Stimulated activated naive CD4-positive, alpha-beta T cell treated with Interleukin-2 at 50 U/mL for 16 hours (primary cell): ENCODE data around the gene KLRC1.
"Not testable (repeated sequence)": the region's sequence is repeated elsewhere in the genome, so short reads cannot be mapped to it uniquely, and the experiment has no call there.

Experiments
- DNase-seq: peaks from one replicate; lab custom pipeline; 2025; lab: John Stamatoyannopoulos, UW

Gene KLRC1

DNA sequence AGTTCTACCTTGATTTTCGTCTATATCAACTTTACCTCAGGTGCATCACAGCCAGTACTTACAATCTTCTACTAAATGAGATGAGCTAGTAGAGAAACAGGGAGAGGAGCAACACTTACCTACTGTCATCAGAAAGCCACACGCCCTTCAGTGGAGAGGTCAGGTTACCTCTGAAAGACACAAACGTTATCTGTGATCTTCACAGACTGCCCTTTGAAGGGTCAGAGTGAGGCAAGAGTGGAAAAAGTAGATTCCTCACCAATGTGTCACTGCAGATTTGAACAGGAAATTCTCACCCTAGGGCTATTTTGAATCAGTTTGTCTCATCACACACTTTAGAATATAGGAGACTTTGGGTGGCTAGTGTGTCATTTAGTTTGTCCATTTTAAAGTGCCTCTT lies 31.0 kb downstream of the KLRC1 start:
- not testable (repeated sequence) for DNase-seq

DNA sequence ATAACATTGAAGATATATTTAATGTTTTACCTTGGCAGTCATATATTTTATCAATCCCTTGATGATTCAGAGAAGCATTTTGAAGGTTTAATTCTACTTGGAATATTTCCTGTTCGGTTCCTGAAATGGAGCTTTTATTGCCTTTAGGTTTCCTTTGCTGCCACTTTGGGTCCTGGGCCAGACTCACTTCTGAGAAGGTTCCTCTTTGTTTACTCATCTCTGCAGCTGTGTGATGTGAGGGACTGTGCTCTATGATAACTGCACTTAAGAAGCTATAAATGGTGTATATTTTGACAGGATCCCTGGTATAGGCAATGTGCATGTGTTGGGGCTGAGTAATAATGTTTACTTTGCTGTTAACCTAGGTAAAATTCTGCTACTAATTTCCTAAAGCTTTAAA lies 32.8 kb downstream of the KLRC1 start, which contains the start of gene KLRC3:
KLRC3 (minus strand) TSS at position 262 of the 400 bp plus-strand sequence; CDS start at position 217, 45 bp downstream.
- DNase-seq, result not testable (repeated sequence)

DNA sequence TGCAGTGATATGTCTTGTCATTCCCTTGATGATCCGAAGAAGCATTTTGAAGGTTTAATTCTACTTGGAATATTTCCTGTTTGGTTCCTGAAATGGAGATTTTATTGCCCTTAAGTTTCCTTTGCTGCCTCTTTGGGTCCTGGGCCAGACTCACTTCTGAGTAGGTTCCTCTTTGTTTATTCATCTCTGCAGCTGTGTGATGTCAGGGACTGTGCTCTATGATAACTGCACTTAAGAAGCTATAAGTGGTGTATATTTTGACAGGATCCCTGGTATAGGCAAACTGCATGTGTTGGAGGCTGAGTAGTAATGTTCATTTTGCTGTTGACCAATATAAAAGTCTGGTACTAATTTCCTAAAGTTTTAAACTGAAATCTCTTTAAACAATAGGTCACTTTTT lies 43.8 kb downstream of the KLRC1 start, which contains the start of gene KLRC4:
KLRC4 (minus strand) TSS at position 366 of the 400 bp plus-strand sequence; CDS start at position 184, 182 bp downstream.
- no peak for DNase-seq

DNA sequence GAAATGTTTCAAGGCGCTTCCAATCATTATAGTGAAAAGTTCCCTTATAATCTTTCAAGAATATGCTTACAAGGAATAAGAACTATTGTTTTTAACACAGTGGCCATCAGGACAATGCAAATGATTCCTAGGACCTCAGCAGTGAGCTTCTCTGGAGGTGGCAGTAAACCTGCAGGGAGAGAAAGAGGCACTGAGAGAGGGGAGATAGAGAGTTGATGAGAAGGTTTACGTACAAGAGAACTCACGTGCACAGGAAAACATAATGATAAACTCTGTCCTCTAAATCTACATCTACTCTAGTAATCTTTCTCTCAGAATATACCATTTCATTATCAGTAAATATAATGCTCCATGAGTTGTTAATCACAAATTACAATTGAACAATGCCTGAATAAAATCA lies 44.3 kb downstream of the KLRC1 start:
- DNase-seq, result no peak

DNA sequence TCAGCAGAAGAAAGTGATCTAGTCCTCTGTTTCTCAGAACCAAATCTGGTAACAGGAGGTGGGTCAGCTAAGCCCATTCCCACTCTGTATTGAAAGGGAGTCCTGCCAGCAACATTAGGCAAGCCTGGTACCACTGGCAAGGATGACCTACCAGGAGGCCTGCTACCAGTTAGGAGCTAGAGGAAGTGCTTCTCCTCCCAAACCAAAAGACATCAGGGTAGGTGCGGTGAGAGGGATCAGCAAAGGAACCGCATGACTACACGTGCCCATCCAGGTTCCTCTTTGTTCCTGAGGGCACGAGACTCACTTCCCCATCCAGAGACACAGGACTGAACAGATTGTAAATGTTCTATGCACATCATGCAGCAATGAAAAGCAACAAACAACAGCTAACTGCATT lies 46.5 kb downstream of the KLRC1 start:
- no peak for DNase-seq

DNA sequence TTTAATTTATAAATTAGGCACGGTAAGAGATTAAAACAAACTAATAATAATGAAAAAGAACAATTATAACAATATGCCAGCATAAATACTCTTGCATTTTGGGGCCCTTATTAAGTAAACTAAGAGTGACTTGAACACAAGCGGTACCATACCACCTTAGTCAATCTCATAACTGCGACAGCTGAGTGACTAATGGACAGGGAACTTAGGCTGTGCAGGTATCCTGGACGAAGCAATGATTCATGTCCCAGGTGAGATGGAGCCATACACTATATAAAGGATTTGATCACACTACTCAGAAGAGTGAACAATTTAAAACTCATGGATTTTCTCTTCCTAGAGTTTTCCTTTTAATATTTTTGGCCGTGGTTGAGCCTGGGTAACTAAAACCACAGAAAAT lies 47.9 kb downstream of the KLRC1 start:
- DNase-seq, result no peak

DNA sequence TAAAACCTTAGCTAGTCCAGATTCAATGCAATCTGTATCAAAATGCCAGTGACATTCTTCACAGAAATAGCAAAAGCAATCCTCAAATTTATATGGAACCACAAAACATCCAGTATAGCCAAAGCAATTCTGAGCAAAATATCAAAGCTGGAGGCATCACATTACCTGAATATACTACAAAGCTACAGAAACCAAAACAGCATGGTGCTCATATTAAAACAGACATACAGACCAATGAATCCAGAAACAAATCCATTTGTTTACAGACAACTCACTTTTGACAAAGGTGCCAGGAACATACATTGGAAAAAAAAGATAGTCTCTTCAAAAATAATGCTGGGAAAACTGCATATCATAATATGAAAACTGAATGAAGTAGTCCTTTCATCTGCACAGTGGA lies 48.4 kb downstream of the KLRC1 start:
- DNase-seq, result no peak

DNA sequence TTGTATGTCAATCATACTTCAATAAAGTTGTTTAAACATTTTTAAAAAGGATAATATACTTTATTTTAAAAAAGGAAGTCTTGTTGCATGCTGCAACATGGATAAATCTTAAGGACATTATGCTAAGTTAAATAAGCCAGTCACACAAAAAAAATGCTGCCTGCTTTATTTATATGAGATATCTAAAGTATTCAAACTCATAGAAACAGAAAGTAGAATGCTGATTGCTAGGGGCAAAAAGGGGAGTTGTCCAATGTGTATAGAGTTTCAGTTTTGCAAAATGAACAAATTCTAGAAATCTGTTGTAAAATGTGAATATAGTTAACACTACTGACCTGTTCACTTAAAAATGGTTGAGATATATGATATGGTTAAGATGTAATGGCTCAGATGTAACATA lies 52.3 kb downstream of the KLRC1 start:
- no peak for DNase-seq

DNA sequence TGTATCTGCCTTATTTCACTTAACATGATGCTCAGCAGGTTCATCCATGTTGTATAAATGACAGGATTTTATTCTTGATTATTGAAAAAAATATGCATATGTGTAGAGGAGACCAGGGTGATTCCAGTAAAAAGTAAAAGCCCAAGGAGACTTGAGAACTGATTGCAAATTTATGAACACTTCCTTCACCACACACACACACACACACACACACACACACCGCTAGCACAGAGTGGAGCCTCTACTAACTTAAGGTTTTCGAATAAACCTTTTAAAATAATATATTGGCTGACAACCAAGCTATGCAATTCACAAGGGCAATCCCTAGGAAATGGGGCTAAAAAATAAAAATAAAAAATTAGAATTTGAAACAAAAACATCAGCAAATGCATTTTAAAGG lies 55.0 kb downstream of the KLRC1 start:
- no peak for DNase-seq

DNA sequence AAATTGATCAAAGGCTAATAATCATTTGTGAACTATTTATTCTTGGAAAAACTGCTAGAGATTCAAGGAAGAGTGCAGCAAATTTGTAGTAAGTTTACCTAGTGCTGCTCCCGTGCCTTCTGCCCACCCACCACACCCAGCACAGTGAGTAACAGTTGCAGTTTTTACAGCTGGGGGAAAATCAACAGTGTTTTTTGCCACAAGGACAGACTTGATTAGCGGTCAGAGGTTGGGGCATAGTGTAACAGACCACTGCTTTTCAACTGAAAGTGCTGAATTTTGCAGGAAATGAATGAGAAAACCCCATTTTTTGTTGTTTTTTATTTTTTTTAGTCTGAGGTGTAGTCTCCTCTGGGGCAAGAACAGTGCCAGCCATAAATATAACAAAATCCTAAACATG lies 55.9 kb downstream of the KLRC1 start:
- no peak for DNase-seq

DNA sequence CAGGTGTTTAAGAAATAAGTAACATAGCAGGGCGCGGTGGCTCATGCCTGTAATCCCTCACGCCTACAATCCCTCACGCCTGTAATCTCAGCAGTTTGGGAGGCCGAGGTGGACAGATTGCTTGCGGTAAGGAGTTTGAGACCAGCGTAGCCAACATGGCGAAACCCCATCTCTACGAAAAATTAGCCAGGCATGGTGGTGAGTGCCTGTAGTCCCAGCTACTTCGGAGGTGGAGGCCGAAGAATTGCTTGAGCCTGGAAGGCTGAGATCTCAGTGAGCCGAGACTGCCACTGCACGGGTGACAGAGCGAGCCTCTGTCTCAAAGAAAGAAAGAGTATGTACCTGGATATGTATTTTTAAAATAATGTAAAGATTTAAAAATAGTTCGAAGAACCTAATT lies 57.0 kb downstream of the KLRC1 start:
- DNase-seq, result not testable (repeated sequence)
